Measurements from ENCODE around the gene EFCAB14. TPM values are rescaled to one million over a fixed set of nuclear protein-coding genes. Genes with fewer than 3 reads are reported as not detected.

EFCAB14 gene
- total and polyA plus RNA-seq, 2 experiments from 2014 or later: 33.6 to 33.9 TPM

GRCh38 chr1:46646844-46647243, 72.1 kb downstream of the EFCAB14 start:
- H3K9me3 ChIP-seq (ENCODE audit: low read depth): no peaks in the 10 kb centered on the region
- no peak for TF ChIP-seq CTCF (IDR thresholded peaks at IDR 0.05; ENCODE audit: low read depth, low read length)
- peaks cover 11% of the 10 kb centered on the region for H3K36me3 ChIP-seq
- no peaks in the 10 kb centered on the region for H3K4me1 ChIP-seq (ENCODE audit: low read depth)
- no peaks in the 10 kb centered on the region for H3K27me3 ChIP-seq
- DNase-seq (ENCODE audit: low read depth in 1 of 2, low spot score in 1 of 2): no peak
- no peak overlapping the region for H3K4me3 ChIP-seq
- H3K27ac ChIP-seq: no peak overlapping the region

GRCh38 chr1:46646331-46646730, 72.6 kb downstream of the EFCAB14 start:
- TF ChIP-seq CTCF (IDR thresholded peaks at IDR 0.05; ENCODE audit: low read depth, low read length): no peak
- H3K4me1 ChIP-seq (ENCODE audit: low read depth): no peaks in the 10 kb centered on the region
- H3K4me3 ChIP-seq: no peak overlapping the region
- no peaks in the 10 kb centered on the region for H3K27me3 ChIP-seq
- H3K36me3 ChIP-seq: peaks cover 11% of the 10 kb centered on the region
- DNase-seq (ENCODE audit: low read depth in 1 of 2, low spot score in 1 of 2): no peak
- H3K27ac ChIP-seq: no peak overlapping the region
- H3K9me3 ChIP-seq (ENCODE audit: low read depth): no peaks in the 10 kb centered on the region

GRCh38 chr1:46645815-46646214, 73.1 kb downstream of the EFCAB14 start:
- Histone ChIP-seq H3K4me3 (no peak overlapping the region), H3K27ac (no peak overlapping the region), H3K4me1 (ENCODE audit: low read depth) (no peaks in the 10 kb centered on the region), H3K27me3 (no peaks in the 10 kb centered on the region), H3K36me3 (peaks cover 11% of the 10 kb centered on the region), H3K9me3 (ENCODE audit: low read depth) (no peaks in the 10 kb centered on the region)
- no peak for TF ChIP-seq CTCF (IDR thresholded peaks at IDR 0.05; ENCODE audit: low read depth, low read length)
- no peak for DNase-seq (ENCODE audit: low read depth in 1 of 2, low spot score in 1 of 2)

- no peaks in the 10 kb centered on the region for H3K4me1 ChIP-seq (ENCODE audit: low read depth)
- H3K4me3 ChIP-seq: no peak overlapping the region
- H3K36me3 ChIP-seq: peaks cover 13% of the 10 kb centered on the region
- TF ChIP-seq CTCF (IDR thresholded peaks at IDR 0.05; ENCODE audit: low read depth, low read length): no peak
- no peak overlapping the region for H3K27ac ChIP-seq
- no peaks in the 10 kb centered on the region for H3K27me3 ChIP-seq
- peak in 1 of 2 donors; percentile 82 for DNase-seq (ENCODE audit: low read depth in 1 of 2, low spot score in 1 of 2)
- H3K9me3 ChIP-seq (ENCODE audit: low read depth): no peaks in the 10 kb centered on the region
These were observed 75.5 kb downstream of the EFCAB14 start for GRCh38 chr1:46643368-46643775.

- Histone ChIP-seq H3K27me3 (no peaks in the 10 kb centered on the region), H3K4me1 (ENCODE audit: low read depth) (no peaks in the 10 kb centered on the region), H3K36me3 (peaks cover 13% of the 10 kb centered on the region), H3K4me3 (no peak overlapping the region), H3K9me3 (ENCODE audit: low read depth) (no peaks in the 10 kb centered on the region), H3K27ac (no peak overlapping the region)
- no peak for DNase-seq (ENCODE audit: low read depth in 1 of 2, low spot score in 1 of 2)
- no peak for TF ChIP-seq CTCF (IDR thresholded peaks at IDR 0.05; ENCODE audit: low read depth, low read length)
These were observed 76.7 kb downstream of the EFCAB14 start for GRCh38 chr1:46642115-46642680.
